T47D (cell line): ENCODE results near the gene NUDT2.
"Not testable (repeated sequence)": the region's sequence is repeated elsewhere in the genome, so short reads cannot be mapped to it uniquely, and the experiment has no call there.

Experiments used
- DNase-seq, 2 experiments: peaks; one replicate each; pipeline versions ENCODE4 v3.0.0 to v3.0.0-alpha.2; 2011 to 2012; ENCODE audit warnings: low read depth in 1 of 2, low spot score in 1 of 2
- JUND ChIP-seq: IDR thresholded peaks from 2 replicates; pipeline ENCODE4 v1.6.1; 2012; ENCODE audit warnings: low read depth
- in situ Hi-C: cut with HindIII; loops from 2 replicates; pipeline ENCODE4 v1.10.0; 2016; ENCODE audit warnings: low sequenced_read_pairs, low pct_unique_long_range_greater_than_20kb

NUDT2 gene

DNA sequence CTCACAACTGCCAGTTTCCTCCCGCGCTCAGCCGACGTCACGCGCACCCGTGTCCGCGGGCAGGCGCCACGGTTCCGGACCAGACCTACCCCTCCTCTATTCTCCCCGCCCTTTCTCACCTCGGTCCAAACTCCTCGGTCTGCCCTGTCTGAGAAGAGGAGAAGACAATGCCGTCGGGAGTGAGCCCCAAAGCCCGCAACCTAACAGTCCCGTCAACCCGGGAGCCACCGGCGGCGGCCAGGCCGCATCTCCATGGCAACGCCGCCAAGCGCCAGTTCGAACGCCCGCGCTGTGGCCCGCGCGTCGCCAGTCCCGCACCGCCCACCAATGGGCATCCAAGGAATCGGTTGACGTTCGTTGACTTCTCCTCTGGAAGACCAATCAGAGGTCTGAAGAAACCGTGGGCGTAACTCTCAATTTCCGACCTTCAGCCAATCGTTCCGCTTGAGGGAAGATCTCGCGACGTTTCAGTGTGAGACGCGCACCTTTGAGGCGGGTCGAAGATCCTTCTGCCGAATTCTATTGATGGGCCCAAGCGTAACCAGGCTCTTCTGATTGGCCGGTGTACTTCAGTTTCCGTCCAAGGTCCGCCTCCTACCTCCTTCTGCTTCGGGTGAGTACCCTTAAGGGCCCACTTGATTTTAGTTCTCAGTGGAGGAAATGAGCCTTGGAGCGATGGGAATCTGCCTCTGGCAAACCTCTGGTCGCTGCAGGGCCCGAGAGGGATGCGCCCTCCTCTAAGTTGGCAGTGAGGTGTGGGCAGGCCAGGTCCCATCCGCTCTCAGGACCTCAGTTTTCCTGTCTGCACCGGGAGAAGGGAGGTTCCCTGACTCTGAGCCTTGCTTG lies at the start of gene NUDT2, which contains the start of gene KIF24:
TSS of gene NUDT2 (plus strand) at position 583 of the 846 bp plus-strand sequence. CDS start 9,471 bp downstream, outside the sequence.
TSS of gene KIF24 (minus strand) at position 282 of the 846 bp plus-strand sequence. CDS start 17,922 bp downstream, outside the sequence.
- no peak for TF ChIP-seq JUND
- in situ Hi-C loops = no loop called here
- DNase-seq = peak; percentile 71 to 99

DNA sequence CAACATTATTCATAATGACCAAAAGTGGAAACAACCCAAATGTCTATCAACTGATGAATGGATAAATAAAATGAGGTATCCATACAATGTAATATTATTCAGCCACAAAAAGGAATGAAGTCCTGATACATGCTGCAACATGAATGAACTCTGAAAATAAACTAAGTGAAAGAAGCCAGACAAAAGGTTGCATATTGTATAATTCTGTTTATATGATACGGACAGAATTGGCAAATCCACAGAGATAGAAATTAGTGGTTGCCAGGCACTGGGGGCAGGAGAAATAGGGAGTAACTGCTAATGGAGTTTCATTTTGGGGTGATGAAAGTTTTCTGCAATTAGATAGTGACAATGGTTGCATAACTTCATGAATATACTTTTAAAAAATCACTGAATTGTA lies 47.3 kb upstream of the NUDT2 start:
- no peak for TF ChIP-seq JUND
- in situ Hi-C loops = no loop called here
- DNase-seq = no peak

DNA sequence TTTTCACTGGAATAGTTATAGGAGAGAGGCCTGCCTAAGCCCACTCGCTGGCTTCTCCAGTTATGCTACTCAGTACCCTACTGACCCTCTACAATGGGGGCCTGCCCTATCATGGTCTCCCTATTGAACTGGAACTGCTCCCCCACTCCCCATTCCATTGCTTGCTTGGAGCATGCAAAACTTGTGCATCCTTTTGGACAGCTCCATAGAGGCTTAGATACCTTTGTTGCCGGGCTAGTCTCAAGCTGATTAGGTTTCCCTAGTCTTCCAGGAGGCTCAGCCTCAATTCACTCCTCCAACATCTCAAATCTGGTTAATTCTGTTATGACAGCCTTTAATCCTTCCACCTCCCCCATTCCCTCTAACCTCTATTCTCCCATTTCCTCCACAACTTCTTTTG lies 40.2 kb upstream of the NUDT2 start:
- in situ Hi-C loops = no loop called here
- TF ChIP-seq JUND = no peak
- DNase-seq = no peak

DNA sequence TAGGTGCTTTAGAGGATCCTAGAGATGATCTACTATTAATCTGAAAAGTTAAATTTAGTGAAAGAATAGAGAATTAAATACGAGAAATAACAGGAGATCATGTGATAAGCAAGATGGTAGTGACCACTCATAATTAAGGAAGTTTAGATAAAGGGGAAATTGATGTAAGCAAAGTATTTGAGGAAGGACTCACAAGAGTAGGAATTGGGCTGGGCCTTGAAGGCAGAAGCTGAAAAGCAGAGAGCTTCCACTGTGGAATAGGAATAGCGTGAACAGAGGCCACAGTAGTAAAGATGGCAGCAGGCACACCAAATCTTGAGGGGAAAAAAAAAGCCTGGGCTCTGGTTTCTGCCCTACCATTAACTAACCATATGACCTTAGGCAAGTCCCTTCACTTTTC lies 38.3 kb upstream of the NUDT2 start:
- TF ChIP-seq JUND = no peak
- in situ Hi-C loops = no loop called here
- no peak for DNase-seq

DNA sequence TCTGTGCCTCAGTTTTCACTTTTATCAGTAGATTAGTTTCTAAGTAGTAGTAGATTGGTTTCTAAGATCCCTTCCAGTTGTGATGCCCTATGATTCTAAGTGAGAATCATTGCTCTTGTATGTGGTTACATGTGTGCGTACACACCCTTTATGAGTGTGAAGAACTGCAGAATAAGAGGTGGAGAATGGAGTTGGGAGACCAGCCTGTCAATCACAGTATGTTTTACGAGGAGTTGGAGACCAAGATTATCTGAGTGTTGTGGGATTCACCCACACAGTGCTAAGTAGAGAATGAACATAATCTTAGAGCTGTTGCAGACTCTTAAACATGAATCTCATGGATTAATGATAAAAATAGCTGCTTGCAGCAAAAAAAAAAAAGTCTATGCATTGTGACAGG lies 37.9 kb upstream of the NUDT2 start:
- in situ Hi-C loops = no loop called here
- no peak for DNase-seq
- TF ChIP-seq JUND = no peak

DNA sequence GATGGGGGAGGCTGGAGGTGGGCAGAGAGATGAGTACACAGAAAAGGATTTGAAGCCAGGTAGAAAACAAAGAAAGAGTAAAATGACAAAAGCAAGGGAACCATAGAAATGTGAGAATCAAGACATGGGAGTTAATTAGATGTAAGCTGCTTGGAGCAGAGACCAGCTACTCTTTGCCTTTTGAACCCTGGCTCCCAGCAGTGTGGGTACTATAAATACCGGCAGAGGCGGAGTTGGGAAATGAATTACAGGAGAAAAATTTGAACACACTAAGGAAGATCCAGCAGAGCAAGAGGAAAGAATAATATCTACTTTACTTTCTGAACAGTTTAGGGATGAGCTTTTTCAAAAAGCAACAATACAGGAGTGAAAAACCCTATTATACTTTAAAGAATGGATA lies 36.8 kb upstream of the NUDT2 start:
- no peak for TF ChIP-seq JUND
- in situ Hi-C loops = no loop called here
- no peak for DNase-seq

DNA sequence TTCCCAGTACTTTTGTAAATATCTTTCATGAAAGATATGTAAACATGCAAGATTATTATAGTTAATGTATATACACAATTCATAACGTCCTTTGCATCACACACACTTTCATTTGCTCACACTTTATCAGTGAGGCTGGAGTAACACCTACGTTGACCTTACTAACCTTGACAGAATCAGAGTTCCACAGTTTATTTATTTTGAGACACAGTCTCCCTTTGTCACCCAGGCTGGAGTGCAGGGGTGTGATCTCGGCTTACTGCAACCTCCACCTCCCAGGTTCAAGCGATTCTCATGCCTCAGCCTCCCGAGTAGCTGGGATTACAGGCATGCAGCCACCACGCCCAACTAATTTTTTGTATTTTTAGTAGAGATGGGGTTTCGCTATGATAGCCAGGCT lies 28.3 kb upstream of the NUDT2 start:
- in situ Hi-C loops, DNase-seq: not testable (repeated sequence)

DNA sequence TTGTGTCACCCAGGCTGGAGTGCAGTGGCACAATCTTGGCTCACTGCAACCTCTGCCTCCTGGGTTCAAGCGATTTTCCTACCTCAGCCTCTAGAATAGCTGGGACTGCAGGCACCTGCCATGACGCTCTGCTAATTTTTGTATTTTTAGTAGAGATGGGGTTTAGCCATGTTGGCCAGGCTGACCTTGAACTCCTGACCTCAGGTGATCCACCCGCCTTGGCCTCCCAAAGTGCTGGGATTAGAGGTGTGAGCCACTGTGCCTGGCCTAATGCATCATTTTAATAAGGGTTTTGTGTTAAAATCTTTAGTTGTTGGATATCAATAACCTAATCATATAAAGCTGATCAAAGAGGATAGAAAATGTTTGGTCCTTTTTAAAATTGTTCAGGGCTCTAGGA lies 21.1 kb upstream of the NUDT2 start:
- DNase-seq, in situ Hi-C loops: not testable (repeated sequence)

DNA sequence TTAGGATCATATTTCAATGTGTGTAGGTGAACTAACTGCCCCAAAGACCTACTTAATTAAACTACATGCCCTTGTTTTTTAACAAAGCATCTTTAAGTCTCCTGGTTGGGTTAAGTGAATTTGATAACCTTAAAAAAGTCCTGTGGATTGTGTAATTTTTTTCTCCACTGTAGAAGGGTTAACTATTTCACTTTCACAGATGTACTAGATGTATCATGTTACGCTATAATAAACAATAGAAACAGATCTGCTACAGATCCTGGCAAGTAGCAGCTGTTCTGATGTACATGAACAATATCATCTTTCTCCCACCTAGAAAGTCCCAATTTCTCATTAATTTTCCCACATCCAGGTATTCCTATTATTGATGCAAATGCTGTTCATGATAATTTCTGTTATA lies 19.2 kb upstream of the NUDT2 start:
- no peak for TF ChIP-seq JUND
- no peak for DNase-seq
- in situ Hi-C loops = no loop called here

DNA sequence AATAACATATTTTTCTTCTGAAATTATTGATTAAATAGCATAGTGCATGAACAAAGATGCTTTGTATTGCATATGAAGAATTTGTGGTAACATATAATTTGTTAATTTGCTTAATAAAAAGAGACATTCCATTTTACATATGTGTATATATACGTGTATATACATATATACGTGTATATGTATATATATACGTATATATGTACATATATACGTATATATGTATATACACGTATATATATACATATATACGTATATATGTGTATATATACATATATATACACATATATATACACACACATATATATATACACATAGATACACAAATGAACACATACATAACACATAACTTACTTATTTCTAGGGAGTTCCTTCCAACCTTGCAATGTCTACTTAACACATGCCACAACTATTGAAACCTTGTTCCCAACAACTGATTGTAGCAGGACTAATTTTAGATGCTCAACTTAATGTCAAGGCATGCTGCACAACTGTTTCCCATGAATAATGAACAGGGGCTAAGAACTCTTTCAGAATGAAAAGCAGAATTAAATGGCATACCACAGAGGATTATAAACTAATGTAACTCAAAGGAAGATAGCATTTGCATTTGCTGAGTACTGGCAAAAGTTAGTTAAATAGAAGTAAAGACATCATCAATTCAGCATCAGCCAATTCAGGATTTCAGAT lies 17.7 kb upstream of the NUDT2 start:
- in situ Hi-C loops = no loop called here
- no peak for TF ChIP-seq JUND
- DNase-seq = no peak

DNA sequence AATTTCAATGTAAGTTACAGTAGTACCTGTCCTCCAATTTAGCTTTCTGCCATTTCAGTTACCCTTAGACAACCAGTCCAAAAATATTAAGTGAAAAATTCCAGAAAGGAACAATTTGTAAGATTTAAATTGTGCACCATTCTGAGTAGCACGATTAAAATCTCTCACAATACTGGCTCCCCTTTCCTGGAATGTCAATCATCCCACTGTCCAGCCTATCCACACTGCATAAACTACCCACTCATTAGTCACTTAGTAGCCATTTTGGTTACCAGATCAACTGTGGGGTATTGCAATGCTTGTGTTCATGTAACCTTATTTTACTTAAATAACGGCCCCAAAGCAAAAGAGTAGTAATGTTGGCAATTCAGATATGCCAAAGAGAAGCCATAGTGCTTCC lies 11.9 kb upstream of the NUDT2 start:
- TF ChIP-seq JUND = no peak
- in situ Hi-C loops = no loop called here
- no peak for DNase-seq

DNA sequence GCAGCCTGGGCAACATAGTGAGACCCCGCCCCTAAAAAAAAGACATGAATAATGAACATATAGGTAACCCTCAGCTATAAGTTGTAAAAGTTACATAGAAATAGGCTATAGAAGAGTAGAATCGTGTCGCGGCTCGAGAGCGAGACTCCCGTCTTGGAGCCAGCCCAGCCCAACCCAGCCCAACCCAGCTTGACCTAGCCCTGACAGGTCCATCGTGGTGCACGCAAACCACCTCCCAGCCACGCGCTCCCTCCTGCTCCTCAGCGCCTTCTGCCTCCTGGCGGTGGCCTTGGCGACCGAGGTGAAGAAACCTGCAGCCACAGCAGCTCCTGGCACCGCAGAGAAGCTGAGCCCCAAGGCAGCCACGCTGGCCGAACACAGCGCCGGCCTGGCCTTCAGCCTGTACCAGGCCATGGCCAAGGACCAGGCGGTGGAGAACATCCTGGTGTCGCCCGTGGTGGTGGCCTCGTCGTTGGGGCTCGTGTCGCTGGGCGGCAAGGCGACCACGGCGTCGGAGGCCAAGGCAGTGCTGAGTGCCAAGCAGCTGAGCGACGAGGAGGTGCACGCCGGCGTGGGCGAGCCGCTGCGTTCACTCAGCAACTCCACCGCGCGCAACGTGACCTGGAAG lies 11.1 kb upstream of the NUDT2 start:
- no peak for DNase-seq
- in situ Hi-C loops = no loop called here
- TF ChIP-seq JUND = no peak

DNA sequence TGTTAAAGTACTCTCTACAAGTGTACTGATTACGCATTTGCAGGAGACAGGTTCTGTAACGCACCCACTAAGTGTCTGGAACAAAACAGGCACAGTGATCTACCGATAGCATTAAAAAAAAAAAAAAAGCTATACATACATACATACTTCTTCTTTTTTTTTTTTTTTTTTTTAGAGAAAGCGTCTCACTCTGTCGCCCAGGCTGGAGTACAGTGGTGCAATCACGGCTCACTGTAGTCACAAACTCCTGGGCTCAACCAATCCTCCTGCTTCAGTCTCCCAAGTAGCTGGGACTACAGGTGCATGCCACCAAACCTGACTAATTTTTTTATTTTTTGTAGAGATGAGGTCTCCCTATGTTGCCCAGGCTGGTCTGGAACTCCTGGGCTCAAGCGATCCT lies 7.9 kb upstream of the NUDT2 start:
- DNase-seq = no peak
- in situ Hi-C loops = no loop called here
- TF ChIP-seq JUND = no peak
